ENCODE results near the gene CEACAM16.

DNA sequence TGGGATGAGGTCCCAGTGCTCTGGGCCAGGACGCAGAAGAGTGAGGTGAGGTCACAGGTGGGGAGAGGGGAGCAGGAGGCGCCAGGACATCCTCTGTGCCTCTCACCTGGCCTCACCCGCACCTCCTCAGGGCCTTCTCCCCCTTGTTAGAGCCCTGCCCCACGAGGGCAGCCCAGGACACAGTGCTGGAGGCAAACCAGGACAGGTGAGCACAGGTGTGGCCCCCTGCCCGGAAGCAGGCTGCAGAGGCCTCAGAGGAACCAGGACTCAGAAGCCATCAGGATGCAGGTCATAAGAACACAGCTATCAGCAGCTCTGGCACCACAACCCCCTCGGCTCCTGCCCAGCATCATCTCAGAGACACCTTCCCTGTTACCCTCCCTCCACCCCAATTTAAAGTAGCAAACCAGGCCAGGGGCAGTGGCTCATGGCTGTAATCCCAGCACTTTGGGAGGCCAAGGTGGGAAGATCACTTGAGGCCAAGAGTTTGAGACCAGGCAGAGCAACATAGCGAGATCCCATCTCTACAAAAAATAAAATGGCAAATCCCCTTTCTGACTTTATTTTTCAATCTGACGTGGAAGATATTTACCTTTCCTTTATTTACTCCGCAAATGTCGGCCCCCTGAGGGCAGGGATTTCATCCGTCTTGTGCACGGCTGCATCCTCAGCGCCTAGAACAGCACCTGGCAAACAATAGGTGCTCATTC is at the start of gene CEACAM16:
- TF ChIP-seq, protein P1, sequence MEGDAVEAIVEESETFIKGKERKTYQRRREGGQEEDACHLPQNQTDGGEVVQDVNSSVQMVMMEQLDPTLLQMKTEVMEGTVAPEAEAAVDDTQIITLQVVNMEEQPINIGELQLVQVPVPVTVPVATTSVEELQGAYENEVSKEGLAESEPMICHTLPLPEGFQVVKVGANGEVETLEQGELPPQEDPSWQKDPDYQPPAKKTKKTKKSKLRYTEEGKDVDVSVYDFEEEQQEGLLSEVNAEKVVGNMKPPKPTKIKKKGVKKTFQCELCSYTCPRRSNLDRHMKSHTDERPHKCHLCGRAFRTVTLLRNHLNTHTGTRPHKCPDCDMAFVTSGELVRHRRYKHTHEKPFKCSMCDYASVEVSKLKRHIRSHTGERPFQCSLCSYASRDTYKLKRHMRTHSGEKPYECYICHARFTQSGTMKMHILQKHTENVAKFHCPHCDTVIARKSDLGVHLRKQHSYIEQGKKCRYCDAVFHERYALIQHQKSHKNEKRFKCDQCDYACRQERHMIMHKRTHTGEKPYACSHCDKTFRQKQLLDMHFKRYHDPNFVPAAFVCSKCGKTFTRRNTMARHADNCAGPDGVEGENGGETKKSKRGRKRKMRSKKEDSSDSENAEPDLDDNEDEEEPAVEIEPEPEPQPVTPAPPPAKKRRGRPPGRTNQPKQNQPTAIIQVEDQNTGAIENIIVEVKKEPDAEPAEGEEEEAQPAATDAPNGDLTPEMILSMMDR (IDR thresholded peaks at IDR 0.05), result no peak
- TF ChIP-seq POLR2A (IDR thresholded peaks at IDR 0.05), result no peak
